A375 (cell line): ENCODE data around the gene ERN2. TPM values are rescaled to one million over a fixed set of nuclear protein-coding genes. Genes with fewer than 3 reads are reported as not detected.

Source experiments
- total RNA-seq: library from RNA; depleted of rRNA; stranded (reverse); fragments of >200 nt; shearing (Covaris generic); gene quantifications from 2 replicates; pipeline ENCODE4 v1.2.3, GENCODE V29; 2014; rRNA removed

ERN2 gene
- total RNA-seq = not detected in 2 replicates

DNA sequence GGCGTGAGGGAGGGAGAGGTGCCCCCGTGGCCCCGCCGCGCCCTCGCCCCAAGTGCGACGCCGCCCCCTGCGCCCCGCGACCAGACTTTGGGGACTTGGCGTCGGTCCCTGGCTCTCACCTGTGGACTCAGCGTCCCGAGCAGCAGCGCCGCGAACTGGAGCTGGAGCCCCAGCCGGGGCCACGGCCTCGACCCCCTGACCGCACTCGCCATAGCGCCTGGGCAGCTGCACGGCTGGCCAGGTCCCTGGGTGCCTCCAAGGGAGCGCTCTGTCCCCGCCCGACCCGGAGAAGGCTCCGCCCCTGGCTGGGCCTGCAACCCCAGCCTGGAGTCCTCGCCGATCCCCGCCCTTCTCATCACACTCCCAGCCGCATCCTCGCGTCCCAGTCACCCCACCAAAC lies at the start of gene ERN2:
ERN2 (minus strand) TSS at position 247 of the 400 bp plus-strand sequence; CDS start at position 212, 35 bp downstream.

DNA sequence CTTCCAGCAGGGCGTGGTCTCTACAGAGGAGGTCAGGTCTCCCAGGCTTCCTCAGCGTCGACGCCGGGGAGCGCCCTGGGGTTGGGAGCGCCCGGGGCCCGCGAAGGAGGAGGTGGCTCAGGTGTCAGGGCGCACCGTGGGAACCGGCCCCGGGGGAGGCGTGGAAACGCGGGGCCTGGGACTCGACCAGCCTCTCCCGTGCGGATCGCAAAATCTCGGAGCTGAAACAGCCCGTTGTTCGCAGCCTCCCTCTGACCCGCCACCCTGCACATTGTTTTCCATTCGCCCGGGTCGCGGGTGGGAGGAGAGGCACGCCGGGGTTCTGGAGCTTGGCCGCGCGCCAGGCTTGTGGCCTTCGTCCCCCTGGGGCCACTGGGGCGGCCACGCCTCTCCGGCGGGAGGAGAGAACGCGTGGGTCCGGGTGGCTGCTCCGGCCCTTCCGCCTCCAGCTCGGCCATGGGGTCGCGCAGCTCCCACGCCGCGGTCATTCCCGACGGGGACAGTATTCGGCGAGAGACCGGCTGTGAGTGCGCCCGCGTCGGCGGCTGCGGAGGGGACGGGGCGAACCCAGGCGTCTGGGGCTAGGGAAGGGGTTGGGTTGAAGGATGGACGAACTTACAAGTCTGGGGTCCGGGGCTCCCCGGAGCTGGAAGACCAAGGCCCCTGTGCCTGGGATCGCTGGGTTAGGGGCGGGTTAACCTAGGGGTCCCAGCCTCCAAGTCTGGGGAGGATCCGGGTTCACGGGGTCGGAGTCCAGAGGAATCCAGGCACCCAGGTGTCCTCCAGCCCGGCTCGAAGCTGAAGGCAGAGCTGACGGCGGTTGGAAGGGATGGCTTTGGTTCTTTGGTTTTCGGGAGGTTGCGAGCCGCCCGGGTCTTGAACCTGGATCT lies 41.8 kb upstream of the ERN2 start, which contains the start of gene CHP2:
CHP2 (plus strand) TSS at position 433 of the 890 bp plus-strand sequence; CDS start at position 457, 24 bp downstream.

DNA sequence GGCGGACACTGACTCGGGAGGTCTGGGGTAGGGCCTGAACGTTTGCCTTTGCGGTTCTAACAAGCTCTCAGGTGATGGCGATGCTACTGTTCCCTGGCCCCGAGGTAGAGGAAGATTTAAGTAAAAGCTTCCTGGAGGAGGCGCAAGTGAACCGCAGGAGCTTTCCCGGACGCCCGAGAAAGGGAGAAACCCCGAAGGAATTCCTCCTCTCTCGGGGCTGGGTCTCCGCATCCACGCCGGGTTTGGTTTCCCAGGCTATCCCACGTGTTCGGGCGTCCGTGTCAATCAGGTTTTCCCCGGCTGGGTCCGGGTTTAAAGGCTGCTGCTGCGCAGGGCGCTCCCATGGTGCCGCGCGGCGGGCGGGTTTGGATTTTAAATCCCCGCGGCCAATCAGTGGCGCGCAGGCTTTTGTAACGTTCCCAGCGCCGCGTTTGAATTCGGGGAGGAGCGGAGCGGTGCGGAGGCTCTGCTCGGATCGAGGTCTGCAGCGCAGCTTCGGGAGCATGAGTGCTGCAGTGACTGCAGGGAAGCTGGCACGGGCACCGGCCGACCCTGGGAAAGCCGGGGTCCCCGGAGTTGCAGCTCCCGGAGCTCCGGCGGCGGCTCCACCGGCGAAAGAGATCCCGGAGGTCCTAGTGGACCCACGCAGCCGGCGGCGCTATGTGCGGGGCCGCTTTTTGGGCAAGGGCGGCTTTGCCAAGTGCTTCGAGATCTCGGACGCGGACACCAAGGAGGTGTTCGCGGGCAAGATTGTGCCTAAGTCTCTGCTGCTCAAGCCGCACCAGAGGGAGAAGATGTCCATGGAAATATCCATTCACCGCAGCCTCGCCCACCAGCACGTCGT lies 34.4 kb downstream of the ERN2 start, which contains the start of gene PLK1:
PLK1 (plus strand) TSS at position 460 of the 844 bp plus-strand sequence; CDS start at position 504, 44 bp downstream.

DNA sequence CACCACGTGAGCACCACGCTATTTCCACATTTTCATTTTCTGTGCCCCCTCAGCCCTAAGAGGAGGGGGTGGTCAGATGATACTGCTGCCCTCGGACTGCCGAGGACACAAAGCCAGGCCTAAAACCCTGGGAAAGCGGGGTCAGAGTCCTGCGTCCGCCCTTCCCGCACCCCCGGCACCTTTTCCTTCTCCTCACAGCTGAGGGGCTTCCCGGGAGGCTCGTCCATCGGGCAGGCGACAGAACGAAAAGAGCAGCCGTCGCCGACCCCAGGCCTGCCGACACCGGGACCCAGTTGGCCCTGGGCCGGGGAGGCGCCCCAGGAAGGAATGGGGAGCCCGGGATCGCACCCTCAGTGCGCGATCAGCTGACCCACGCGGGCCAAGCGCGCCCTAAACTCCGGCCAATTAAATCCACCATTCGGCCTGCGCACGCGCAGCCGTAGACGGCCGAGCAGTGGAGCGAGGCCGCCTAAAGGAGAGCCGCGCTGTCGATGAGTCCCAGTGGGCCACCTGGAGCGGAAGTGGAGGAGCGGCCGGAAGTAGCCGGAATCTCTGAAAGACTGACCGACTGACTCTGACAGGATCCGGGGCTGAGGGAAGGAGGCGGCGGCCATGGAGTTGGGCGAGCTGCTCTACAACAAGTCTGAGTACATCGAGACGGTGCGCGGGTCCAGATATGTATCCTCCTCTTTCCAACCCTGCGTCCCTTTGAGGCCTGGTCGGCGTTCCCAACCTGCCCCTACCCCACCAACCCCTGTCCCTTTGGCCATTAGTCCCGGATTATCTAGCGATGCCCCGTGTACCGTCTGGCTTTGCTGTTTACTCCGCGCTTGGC lies 71.9 kb downstream of the ERN2 start, which contains the start of the genes DCTN5 and PALB2:
DCTN5 (plus strand) TSS at position 536 of the 835 bp plus-strand sequence; CDS start at position 613, 77 bp downstream.
PALB2 (minus strand) TSS at position 380 of the 835 bp plus-strand sequence; CDS start at position 227, 153 bp downstream.

Other genes with a start within 250 kb of the ERN2 start
- gene GGA2, start 202.7 kb downstream of the ERN2 start, total RNA-seq = 39.4 and 42.4 TPM in 2 replicates
- gene EARS2, start 155.9 kb downstream of the ERN2 start, total RNA-seq = 42.3 and 57.8 TPM in 2 replicates
- 85.3 and 88.8 TPM in 2 replicates for gene UBFD1, start 155.5 kb downstream of the ERN2 start, total RNA-seq
- gene NDUFAB1, start 116.9 kb downstream of the ERN2 start, total RNA-seq = 195 and 197 TPM in 2 replicates
- 10.7 and 13.7 TPM in 2 replicates for gene PALB2, start 71.9 kb downstream of the ERN2 start, total RNA-seq
- gene DCTN5, start 71.8 kb downstream of the ERN2 start, total RNA-seq = 33.6 and 36.0 TPM in 2 replicates
- gene PLK1, start 34.3 kb downstream of the ERN2 start, total RNA-seq = 67.6 and 86.8 TPM in 2 replicates
- not detected in 2 replicates for gene CHP2, start 41.8 kb upstream of the ERN2 start, total RNA-seq
- not detected in 2 replicates for gene PRKCB, start 122.8 kb upstream of the ERN2 start, total RNA-seq